Measurements from ENCODE around the gene GRB2.

- no peak for TF ChIP-seq EZH2 (IDR thresholded peaks at IDR 0.05; ENCODE audit: borderline replicate concordance, insufficient read depth, low read depth, low read length, poor library complexity, severe bottlenecking)
- no peak for TF ChIP-seq CTCF (IDR thresholded peaks at IDR 0.05)
These were observed 52.3 kb downstream of the GRB2 start for GRCh38 chr17:75353176-75353575.

Measured in B cell (primary cell).